GM19351 (cell line): ENCODE results near the gene MAML3.

Source experiments
- ATAC-seq: cut with Tn5 transposase; IDR thresholded peaks from one replicate; pipeline ENCODE4 v1.9.1; 2021; ENCODE audit warnings: mild to moderate bottlenecking, moderate library complexity; ENCODE audit not compliant: unreplicated experiment

MAML3 gene

GRCh38 chr4:140080883-140081282 lies 73.1 kb downstream of the MAML3 start:
- no peak for ATAC-seq

GRCh38 chr4:140078366-140078765 lies 75.6 kb downstream of the MAML3 start:
- ATAC-seq, result no peak

DNA sequence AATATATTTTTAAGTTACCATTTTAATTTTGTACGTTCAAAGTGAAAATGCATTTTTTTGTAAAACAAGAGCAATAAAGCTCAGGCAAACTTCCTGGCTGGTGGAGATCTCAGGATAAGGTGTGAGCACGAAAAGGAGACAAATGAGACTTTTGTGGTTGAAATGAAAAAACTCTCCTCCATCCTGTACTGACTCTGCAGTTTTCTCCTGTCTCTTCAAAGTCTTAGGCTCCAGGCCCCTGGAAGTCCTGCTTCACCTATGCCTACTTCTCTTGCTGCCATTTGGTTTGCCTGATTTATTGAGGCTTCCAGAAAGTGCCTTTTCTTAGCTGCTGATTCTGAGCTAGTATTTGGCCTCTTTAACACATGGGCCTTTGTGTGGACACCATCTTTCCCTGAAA lies 77.7 kb downstream of the MAML3 start:
- ATAC-seq, result no peak

GRCh38 chr4:140071806-140072205 lies 82.2 kb downstream of the MAML3 start:
- ATAC-seq, result peak; percentile 95

- no peak for ATAC-seq
These were observed 83.0 kb downstream of the MAML3 start for GRCh38 chr4:140070973-140071372.

GRCh38 chr4:140070366-140070765 lies 83.6 kb downstream of the MAML3 start:
- peak; percentile 44 for ATAC-seq

GRCh38 chr4:140069066-140069465 lies 84.9 kb downstream of the MAML3 start:
- no peak for ATAC-seq

DNA sequence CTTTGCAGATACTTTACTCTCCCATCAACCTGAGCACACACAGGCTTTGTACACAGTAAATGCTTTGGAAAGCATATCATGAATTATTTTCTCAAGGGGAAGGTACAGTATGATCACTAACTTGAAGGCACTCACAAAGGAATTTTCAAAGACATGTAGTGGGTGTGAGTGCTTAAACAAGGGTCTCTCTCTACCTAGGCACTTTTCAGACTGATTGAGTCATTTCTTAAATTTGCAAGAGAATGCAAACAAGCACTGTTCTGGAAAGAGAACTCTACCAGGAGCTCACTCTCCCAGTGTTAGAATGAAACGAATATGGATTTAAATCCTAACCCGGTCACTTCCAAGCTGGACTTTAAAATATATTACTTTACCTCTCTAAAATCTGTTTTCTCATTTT lies 85.7 kb downstream of the MAML3 start:
- no peak for ATAC-seq

- ATAC-seq, result no peak
These were observed 87.7 kb downstream of the MAML3 start for GRCh38 chr4:140066031-140066930.

- ATAC-seq, result no peak
These were observed 88.6 kb downstream of the MAML3 start for GRCh38 chr4:140065393-140065792.

DNA sequence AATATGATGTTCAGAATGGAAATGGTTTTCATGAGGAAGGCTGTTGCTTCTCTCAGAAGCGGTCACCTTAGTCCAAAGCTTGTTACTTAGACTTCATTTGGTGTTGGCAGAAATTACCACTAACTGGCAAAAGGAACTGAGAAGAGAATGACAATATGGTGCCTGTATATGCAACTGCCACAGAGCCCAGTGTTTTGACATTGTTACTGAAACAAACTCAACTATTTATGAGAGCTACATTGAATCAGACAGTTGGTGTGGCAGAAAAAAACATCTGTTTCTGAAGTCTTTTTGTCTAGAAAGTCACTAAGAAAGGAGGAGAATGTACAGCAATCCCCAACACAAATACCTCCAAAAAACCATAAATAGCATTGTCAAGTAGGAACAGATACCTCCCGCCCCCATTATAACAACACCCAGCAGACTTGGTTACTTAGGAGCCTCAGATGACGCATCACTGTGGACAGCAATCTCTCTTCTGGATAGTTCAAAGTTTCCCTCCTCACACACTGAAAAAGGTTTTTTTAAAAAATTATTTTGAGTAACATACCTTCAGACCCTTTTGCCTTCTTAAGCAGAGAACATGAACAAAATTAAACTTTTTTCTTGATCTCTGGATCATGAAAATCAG lies 92.2 kb downstream of the MAML3 start:
- ATAC-seq, result no peak

DNA sequence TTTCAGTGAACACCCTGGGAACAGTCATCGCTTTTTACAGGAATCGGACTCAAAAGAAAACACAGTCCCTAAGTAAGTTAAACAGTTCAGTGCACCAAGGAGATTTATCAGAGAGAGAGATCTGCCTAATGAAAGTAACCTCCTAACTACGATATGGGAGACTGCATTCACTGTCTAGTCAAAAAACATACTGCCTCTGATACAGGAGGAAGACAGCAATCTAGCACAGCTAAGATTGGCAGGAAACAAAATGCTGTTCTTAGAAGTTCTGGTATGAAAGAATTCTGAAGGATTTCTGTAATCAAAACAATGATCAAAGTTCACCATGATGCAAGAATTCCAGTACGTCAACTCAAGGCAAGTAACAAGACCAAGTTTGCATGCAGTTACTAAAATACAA lies 92.8 kb downstream of the MAML3 start:
- ATAC-seq, result no peak

DNA sequence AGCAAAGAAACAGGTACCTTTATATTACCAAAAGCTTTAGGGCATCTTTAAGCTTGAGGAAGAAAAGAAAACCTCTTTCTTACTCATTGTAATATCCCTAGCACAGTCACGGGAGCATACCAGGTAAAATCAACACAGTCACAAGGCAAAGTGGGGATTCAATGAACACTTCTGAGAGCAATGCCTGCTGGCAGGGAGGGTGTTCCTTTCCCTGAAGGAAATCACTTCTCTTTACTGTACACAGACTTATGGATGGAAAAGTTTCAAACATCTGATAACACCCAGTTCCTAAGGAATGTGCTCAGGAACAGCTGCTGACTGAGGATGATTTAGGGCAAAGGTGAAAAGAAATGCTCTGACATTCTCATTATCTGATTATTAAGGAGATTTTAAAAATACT lies 94.8 kb downstream of the MAML3 start:
- no peak for ATAC-seq

DNA sequence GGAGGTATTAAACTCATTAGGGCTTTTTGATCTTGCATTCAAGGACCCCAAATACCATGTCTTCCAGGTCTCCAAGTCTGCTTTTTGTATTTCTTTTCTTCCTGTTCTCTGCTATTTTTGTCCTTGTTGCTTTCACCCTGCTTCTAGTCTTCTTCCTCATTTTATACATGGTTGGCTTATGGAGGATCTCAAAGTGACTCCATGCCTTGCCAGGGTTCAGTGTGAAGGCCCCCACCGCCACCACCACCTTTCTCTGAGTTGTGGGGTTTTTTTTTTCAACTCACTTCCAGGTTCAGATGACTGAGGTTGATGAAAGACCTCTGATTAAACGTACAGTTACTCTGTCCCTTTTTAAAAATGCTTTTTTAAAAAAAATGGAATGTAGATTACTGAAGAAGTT lies 96.3 kb downstream of the MAML3 start:
- no peak for ATAC-seq

DNA sequence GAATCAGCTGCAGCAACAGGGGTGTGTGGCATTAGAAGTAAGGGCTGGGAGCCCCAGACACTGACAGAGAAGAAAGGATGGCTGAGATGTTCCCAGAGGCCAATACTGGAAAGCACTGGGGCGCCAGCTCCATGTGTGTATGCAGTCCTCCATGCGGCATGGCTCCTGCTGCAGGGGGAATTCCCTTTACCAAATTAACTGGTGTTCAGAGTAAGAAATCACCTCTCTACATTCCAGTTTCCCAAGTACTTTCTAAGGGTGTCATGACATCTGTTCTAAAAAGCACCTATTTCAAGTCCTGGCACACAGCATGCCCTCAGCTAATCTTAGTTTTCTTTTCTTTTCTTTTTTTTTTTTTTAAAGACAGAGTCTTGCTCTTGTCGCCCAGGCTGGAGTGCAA lies 98.0 kb downstream of the MAML3 start:
- no peak for ATAC-seq

DNA sequence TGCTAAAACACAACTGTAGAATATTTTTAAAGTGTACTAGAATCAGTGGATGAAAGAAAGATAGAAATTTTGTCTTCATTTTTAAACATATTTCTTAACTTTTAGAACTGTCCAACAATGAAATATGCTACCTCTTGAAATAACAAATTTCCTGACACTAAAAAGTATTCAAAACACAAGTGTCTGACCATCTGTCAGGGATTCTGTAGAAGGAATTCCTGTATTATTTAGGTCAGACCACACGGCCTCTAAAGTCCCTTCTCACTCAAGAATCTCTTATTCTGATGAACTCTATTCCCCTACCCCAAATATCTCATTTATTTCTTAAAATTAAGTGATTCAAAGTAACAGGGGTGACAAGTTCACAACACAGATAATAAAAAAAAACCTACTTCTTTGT lies 99.1 kb downstream of the MAML3 start:
- no peak for ATAC-seq

- ATAC-seq, result no peak
These were observed 100.8 kb downstream of the MAML3 start for GRCh38 chr4:140053185-140053584.

GRCh38 chr4:140052050-140052449 lies 101.9 kb downstream of the MAML3 start:
- no peak for ATAC-seq

GRCh38 chr4:140049849-140050637 lies 103.9 kb downstream of the MAML3 start:
- no peak for ATAC-seq

- ATAC-seq, result no peak
These were observed 104.7 kb downstream of the MAML3 start for GRCh38 chr4:140049024-140049848.
